ENCODE data around the gene MCHR1.

GRCh38 chr22:40680819-40681183 is 1.5 kb downstream of the MCHR1 start:
- TF ChIP-seq POLR2A (IDR thresholded peaks at IDR 0.05) (no peak), CTCF (IDR thresholded peaks at IDR 0.05) (no peak)

Data from suprapubic skin (tissue), 3 donors.